Neural cell (in vitro differentiated cells): Measurements from ENCODE around the gene FOXP2. TPM values are rescaled to one million over a fixed set of nuclear protein-coding genes. Genes with fewer than 3 reads are reported as not detected.

Experiments
- H2AFZ ChIP-seq: fragments of 200-600, 300-800 bp; sonication (generic), shearing (Covaris generic); 2 replicates; pipeline ENCODE4 v1.6.0; 2014; ENCODE audit warnings: low read depth, mild to moderate bottlenecking, antibody characterized with exemption, low read length, moderate library complexity
- H3F3A ChIP-seq: fragments of 200-600 bp; shearing (Covaris generic); 2 replicates; pipeline ENCODE4 v1.6.1; 2016; ENCODE audit warnings: mild to moderate bottlenecking, moderate library complexity, mixed read lengths, antibody characterized with exemption, low read length; ENCODE audit not compliant: insufficient read depth, poor library complexity, severe bottlenecking
- H3K27ac ChIP-seq: fragments of 200-600, 300-800 bp; sonication (generic), shearing (Covaris generic); 2 replicates; pipeline ENCODE4 v1.5.1; 2014; ENCODE audit warnings: mild to moderate bottlenecking, low read length, moderate library complexity
- H3K27me3 ChIP-seq: fragments of 300-800, 200-600 bp; sonication (generic), shearing (Covaris generic); 2 replicates; pipeline ENCODE4 v1.6.0; 2014; ENCODE audit warnings: mild to moderate bottlenecking, low read depth, low read length, moderate library complexity; ENCODE audit not compliant: insufficient read depth
- H3K36me3 ChIP-seq: fragments of 300-800, 200-600 bp; sonication (generic), shearing (Covaris generic); 2 replicates; pipeline ENCODE4 v1.5.1; 2014; ENCODE audit warnings: mild to moderate bottlenecking, antibody characterized with exemption, low read length, moderate library complexity; ENCODE audit not compliant: insufficient read depth
- H3K4me2 ChIP-seq: fragments of 300-800, 200-600 bp; sonication (generic), shearing (Covaris generic); 2 replicates; pipeline ENCODE4 v1.6.0; 2014; ENCODE audit warnings: mild to moderate bottlenecking, low read length
- H3K4me3 ChIP-seq: fragments of 300-800, 200-600 bp; sonication (generic), shearing (Covaris generic); 2 replicates; pipeline ENCODE4 v1.5.1; 2014; ENCODE audit warnings: mild to moderate bottlenecking, low read length, moderate library complexity
- H3K79me2 ChIP-seq: fragments of 200-600 bp; shearing (Covaris generic); replicated peaks from 2 replicates; pipeline ENCODE4 v1.6.0; 2014; ENCODE audit warnings: mild to moderate bottlenecking, low read length, moderate library complexity; ENCODE audit not compliant: insufficient read depth
- H3K9ac ChIP-seq: fragments of 300-800, 200-600 bp; sonication (generic), shearing (Covaris generic); 2 replicates; pipeline ENCODE4 v1.6.1; 2016; ENCODE audit warnings: mild to moderate bottlenecking, low read length, mixed read lengths
- H3K9me2 ChIP-seq: fragments of 200-600 bp; shearing (Covaris generic); 2 replicates; pipeline ENCODE4 v1.6.1; 2016; ENCODE audit warnings: mild to moderate bottlenecking, low read length, mixed read lengths; ENCODE audit not compliant: insufficient read depth
- H3K9me3 ChIP-seq: fragments of 200-600, 300-800 bp; sonication (generic), shearing (Covaris generic); 2 replicates; pipeline ENCODE4 v1.6.1; 2016; ENCODE audit warnings: mild to moderate bottlenecking, mixed run types, low read length, moderate library complexity, mixed read lengths
- H4K20me1 ChIP-seq: fragments of 200-600 bp; shearing (Covaris generic); 2 replicates; pipeline ENCODE4 v1.6.1; 2016; ENCODE audit warnings: mild to moderate bottlenecking, mixed run types; ENCODE audit not compliant: insufficient read depth
- EP300 ChIP-seq: fragments of 450-650 bp; conservative IDR thresholded peaks from 2 replicates; pipeline ENCODE4 v1.6.1; 2014; ENCODE audit warnings: antibody characterized with exemption, mild to moderate bottlenecking, moderate library complexity; ENCODE audit not compliant: poor library complexity, severe bottlenecking
- EZH2 ChIP-seq: fragments of 200-600, 300-800 bp; shearing (Covaris generic), sonication (generic); IDR thresholded peaks from 2 replicates; pipeline ENCODE4 v1.6.1; 2014; ENCODE audit warnings: antibody characterized with exemption, low read length, borderline replicate concordance, mild to moderate bottlenecking; ENCODE audit not compliant: insufficient read depth, poor library complexity, severe bottlenecking
- MXI1 ChIP-seq: fragments of 450-650 bp; conservative IDR thresholded peaks from 2 replicates; pipeline ENCODE4 v1.6.1; 2014; ENCODE audit warnings: antibody characterized with exemption, mild to moderate bottlenecking; ENCODE audit not compliant: poor library complexity, severe bottlenecking
- POLR2AphosphoS5 ChIP-seq: IDR thresholded peaks from 2 replicates; pipeline ENCODE4 v1.6.1; 2012
- RAD21 ChIP-seq: fragments of 450-650 bp; conservative IDR thresholded peaks from 2 replicates; pipeline ENCODE4 v1.6.1; 2014; ENCODE audit warnings: antibody characterized with exemption, mild to moderate bottlenecking, moderate library complexity
- SMC3 ChIP-seq: fragments of 450-650 bp; conservative IDR thresholded peaks from 2 replicates; pipeline ENCODE4 v1.6.1; 2014; ENCODE audit warnings: antibody characterized with exemption, mild to moderate bottlenecking, moderate library complexity; ENCODE audit not compliant: poor library complexity
- TAF1 ChIP-seq: IDR thresholded peaks from 2 replicates; pipeline ENCODE4 v1.6.1; 2012; ENCODE audit warnings: low read depth
- polyA plus RNA-seq: library from polyadenylated mRNA; depleted of rRNA; stranded (reverse); fragments of >200 nt; gene quantifications from 2 replicates; pipeline ENCODE4 v1.2.3, GENCODE V29; 2014
- TF ChIP-seq, protein P1 (sequence below): IDR thresholded peaks from 2 replicates; pipeline ENCODE4 v1.6.1; 2012; ENCODE audit warnings: borderline replicate concordance
- TF ChIP-seq, protein P2 (sequence below): fragments of 450-650 bp; IDR thresholded peaks from 2 replicates; pipeline ENCODE4 v1.5.1; 2014; ENCODE audit warnings: antibody characterized with exemption, mild to moderate bottlenecking, moderate library complexity; ENCODE audit not compliant: poor library complexity, severe bottlenecking

Gene FOXP2
- polyA plus RNA-seq, 1 donor from 2014 or later: 51.3 TPM

DNA sequence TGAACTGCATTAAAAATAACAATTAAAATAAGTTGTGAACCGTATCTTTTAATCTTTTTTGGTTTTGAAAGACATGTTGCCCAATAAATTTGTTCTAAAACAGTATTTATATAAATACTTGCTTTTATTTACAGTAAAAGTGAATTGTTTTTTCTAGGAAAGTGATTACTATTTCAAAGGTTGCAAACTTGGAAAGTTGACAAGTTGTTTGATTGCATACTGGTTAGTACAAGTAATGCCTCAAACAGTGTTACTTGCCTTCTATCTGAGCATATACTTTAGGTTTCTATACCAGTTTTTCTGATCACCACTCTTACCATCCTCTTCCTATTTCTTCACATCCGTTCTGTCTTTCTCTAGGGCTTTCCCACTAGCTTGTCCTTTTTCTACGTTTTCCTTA lies 212.6 kb downstream of the FOXP2 start:
- H4K20me1 ChIP-seq: no peaks in the 10 kb centered on the region
- TF ChIP-seq SMC3: no peak
- no peak for TF ChIP-seq EZH2
- no peak for TF ChIP-seq EP300
- TF ChIP-seq RAD21: no peak
- no peak for TF ChIP-seq MXI1
- TF ChIP-seq, protein P1, sequence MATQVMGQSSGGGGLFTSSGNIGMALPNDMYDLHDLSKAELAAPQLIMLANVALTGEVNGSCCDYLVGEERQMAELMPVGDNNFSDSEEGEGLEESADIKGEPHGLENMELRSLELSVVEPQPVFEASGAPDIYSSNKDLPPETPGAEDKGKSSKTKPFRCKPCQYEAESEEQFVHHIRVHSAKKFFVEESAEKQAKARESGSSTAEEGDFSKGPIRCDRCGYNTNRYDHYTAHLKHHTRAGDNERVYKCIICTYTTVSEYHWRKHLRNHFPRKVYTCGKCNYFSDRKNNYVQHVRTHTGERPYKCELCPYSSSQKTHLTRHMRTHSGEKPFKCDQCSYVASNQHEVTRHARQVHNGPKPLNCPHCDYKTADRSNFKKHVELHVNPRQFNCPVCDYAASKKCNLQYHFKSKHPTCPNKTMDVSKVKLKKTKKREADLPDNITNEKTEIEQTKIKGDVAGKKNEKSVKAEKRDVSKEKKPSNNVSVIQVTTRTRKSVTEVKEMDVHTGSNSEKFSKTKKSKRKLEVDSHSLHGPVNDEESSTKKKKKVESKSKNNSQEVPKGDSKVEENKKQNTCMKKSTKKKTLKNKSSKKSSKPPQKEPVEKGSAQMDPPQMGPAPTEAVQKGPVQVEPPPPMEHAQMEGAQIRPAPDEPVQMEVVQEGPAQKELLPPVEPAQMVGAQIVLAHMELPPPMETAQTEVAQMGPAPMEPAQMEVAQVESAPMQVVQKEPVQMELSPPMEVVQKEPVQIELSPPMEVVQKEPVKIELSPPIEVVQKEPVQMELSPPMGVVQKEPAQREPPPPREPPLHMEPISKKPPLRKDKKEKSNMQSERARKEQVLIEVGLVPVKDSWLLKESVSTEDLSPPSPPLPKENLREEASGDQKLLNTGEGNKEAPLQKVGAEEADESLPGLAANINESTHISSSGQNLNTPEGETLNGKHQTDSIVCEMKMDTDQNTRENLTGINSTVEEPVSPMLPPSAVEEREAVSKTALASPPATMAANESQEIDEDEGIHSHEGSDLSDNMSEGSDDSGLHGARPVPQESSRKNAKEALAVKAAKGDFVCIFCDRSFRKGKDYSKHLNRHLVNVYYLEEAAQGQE: no peak
- no peak for TF ChIP-seq POLR2AphosphoS5
- TF ChIP-seq, protein P2, sequence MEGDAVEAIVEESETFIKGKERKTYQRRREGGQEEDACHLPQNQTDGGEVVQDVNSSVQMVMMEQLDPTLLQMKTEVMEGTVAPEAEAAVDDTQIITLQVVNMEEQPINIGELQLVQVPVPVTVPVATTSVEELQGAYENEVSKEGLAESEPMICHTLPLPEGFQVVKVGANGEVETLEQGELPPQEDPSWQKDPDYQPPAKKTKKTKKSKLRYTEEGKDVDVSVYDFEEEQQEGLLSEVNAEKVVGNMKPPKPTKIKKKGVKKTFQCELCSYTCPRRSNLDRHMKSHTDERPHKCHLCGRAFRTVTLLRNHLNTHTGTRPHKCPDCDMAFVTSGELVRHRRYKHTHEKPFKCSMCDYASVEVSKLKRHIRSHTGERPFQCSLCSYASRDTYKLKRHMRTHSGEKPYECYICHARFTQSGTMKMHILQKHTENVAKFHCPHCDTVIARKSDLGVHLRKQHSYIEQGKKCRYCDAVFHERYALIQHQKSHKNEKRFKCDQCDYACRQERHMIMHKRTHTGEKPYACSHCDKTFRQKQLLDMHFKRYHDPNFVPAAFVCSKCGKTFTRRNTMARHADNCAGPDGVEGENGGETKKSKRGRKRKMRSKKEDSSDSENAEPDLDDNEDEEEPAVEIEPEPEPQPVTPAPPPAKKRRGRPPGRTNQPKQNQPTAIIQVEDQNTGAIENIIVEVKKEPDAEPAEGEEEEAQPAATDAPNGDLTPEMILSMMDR: no peak
- TF ChIP-seq TAF1: no peak
- no peaks in the 10 kb centered on the region for H3K36me3 ChIP-seq
- peaks cover 9% of the 10 kb centered on the region for H3F3A ChIP-seq
- no peak overlapping the region for H3K4me2 ChIP-seq
- H3K27ac ChIP-seq: no peak overlapping the region
- H2AFZ ChIP-seq: no peak overlapping the region
- H3K9me2 ChIP-seq: no peaks in the 10 kb centered on the region
- no peaks in the 10 kb centered on the region for H3K9me3 ChIP-seq
- H3K79me2 ChIP-seq: no peaks in the 10 kb centered on the region
- H3K4me3 ChIP-seq: no peak overlapping the region
- H3K9ac ChIP-seq: no peak overlapping the region
- H3K27me3 ChIP-seq: no peaks in the 10 kb centered on the region

- H3K27ac ChIP-seq: no peak overlapping the region
- no peaks in the 10 kb centered on the region for H3K27me3 ChIP-seq
- no peak for TF ChIP-seq MXI1
- TF ChIP-seq EP300: no peak
- no peak for TF ChIP-seq POLR2AphosphoS5
- no peak for TF ChIP-seq TAF1
- TF ChIP-seq RAD21: no peak
- TF ChIP-seq EZH2: no peak
- TF ChIP-seq, protein P1: no peak
- TF ChIP-seq SMC3: no peak
- TF ChIP-seq, protein P2: no peak
- no peaks in the 10 kb centered on the region for H3K9me3 ChIP-seq
- H2AFZ ChIP-seq: no peak overlapping the region
- no peaks in the 10 kb centered on the region for H3K79me2 ChIP-seq
- H4K20me1 ChIP-seq: no peaks in the 10 kb centered on the region
- H3K9ac ChIP-seq: no peak overlapping the region
- H3K4me3 ChIP-seq: no peak overlapping the region
- H3K9me2 ChIP-seq: no peaks in the 10 kb centered on the region
- peaks cover 5% of the 10 kb centered on the region for H3F3A ChIP-seq
- no peaks in the 10 kb centered on the region for H3K36me3 ChIP-seq
- H3K4me2 ChIP-seq: no peak overlapping the region
These were observed 213.7 kb downstream of the FOXP2 start for GRCh38 chr7:114628362-114628761.
